DMS153 (cell line): Measurements from ENCODE around the gene GDPD4.
A peak's percentile ranks its signal among the peaks of the same experiment; 100 is the strongest.

Source experiments
- DNase-seq: peaks from one replicate; lab custom pipeline; 2025; lab: John Stamatoyannopoulos, UW

Gene GDPD4

DNA sequence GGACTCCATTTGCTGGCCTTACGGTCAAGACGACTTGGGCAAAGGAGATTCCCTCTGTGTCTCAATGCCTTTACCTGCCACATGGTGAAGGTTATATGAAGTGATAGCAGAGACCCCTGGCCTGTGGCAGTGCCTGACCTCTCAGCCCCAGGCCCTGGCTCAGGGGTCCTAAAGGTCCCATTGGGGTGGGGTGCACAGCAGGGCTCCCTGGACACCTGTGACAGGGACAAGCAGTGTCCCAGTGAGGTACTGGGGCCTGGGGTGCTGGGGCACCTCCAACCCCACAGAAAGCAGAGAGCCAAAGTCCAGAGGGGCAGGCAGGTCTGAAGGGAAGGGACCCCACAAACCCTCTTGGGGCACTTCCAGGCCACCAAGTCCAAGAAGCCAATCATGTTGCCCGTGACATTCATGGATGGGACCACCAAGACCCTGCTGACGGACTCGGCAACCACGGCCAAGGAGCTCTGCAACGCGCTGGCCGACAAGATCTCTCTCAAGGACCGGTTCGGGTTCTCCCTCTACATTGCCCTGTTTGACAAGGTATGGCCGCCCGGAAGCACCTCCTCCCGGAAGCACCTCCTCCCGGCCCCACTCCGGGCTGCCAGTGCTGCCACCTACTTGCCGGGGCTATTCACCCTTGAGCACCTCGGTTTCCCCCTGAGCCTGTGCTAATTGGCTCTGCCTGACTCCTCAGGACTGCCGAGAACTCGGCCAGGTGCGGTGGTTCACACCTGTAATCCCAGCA, 111.0 kb downstream of the GDPD4 start:
- DNase-seq, result no peak

GRCh38 chr11:77189588-77190210, 111.8 kb downstream of the GDPD4 start:
- DNase-seq, result no peak

- DNase-seq, result peak; percentile 68
Measured at GRCh38 chr11:77188633-77189491, 112.6 kb downstream of the GDPD4 start.

GRCh38 chr11:77187776-77188632, 113.5 kb downstream of the GDPD4 start:
- DNase-seq, result peak; percentile 67

DNA sequence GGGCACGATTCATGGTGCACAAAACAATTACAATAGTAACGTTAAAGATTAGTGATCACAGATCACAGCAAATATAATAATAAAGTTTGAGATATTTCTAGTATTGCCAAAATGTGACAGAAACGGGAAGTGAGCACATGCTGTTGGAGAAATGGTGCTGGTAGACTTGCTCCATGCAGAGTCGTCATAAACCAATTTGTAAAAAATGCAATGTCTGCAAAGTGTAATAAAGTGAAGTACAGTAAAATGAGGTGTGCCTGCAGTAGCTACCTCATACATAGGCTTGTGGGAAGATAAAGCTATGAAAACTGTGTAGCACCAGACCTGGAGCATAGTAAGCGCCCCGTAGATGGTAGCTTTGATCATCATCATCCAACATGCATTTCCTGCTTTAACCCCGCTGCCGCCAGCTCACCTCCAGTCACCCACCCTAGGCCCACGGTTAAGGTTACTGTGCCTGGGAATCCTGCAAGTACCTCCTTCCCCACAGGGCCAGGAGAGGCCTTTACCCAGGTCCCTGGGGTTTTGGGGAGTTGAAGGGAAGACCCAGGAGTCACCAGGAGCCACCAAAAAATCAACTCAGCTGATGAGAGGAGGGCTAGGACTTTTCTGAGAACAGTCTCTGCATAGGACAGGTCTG, 114.3 kb downstream of the GDPD4 start:
- DNase-seq, result no peak

GRCh38 chr11:77186302-77186701, 115.2 kb downstream of the GDPD4 start:
- DNase-seq, result no peak

GRCh38 chr11:77184136-77184860, 117.2 kb downstream of the GDPD4 start:
- no peak for DNase-seq

GRCh38 chr11:77183431-77183984, 118.0 kb downstream of the GDPD4 start:
- DNase-seq, result no peak

DNA sequence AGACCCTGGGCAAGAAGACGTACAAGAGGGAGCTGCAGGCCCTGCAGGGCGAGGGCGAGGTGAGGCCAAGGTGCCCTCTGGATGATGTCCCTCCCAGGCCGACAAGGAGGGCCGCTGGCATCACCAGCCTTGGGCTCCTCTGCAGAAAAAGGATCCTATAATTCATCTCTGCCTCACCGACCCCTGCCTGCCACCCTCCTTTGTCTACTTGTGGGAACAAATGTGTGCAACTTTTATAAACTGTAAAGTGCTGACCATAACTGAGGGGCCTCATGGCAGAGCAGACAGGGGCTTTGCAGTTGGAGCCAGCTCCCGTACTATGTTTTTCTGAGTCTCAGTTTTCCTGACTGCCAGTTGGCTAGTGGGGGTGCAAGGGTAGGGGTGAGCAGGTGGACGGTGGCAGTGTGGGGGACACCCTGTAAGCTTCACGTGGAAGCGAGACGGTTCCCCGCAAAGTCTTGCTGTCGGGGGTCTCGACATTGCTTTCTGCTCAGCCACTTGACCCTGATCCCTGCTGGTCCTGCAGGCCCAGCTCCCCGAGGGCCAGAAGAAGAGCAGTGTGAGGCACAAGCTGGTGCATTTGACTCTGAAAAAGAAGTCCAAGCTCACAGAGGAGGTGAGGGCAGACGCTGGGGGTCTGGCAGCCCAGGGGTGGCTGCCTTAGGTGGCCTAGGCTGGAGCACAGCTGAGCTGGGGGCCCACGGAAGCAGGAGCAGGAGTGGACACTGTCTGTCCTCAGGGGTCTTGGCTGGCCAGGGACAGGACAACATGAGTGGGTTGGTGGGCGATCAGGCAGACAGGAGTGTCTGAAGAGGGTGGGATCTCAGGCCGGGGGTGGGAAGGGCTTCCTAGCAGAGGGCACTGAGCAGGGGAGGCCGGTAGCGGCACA, 118.7 kb downstream of the GDPD4 start:
- DNase-seq, result no peak

GRCh38 chr11:77181799-77182541, 119.5 kb downstream of the GDPD4 start:
- no peak for DNase-seq

GRCh38 chr11:77181226-77181625, 120.3 kb downstream of the GDPD4 start:
- no peak for DNase-seq

- no peak for DNase-seq
Measured at GRCh38 chr11:77180346-77180745, 121.1 kb downstream of the GDPD4 start.

- no peak for DNase-seq
Measured at GRCh38 chr11:77179681-77180080, 121.8 kb downstream of the GDPD4 start.

DNA sequence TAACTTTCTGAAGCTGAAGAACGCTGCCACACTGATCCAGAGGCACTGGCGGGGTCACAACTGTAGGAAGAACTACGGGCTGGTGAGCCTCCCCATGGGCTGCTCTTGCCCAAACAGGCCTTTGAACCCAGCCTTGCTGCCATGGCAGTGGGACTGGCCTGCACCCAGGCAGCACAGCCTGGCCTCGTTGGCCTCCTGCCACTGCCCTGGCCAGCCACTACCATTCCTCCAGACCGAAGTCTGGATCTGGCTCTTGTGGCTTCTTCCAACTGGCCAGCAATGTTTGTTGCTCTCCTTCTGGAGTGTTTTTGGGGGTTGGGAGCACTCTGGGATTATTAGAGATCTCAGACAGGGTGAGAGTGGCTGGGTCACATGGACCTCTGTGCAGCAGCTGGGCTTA, 122.4 kb downstream of the GDPD4 start:
- no peak for DNase-seq

DNA sequence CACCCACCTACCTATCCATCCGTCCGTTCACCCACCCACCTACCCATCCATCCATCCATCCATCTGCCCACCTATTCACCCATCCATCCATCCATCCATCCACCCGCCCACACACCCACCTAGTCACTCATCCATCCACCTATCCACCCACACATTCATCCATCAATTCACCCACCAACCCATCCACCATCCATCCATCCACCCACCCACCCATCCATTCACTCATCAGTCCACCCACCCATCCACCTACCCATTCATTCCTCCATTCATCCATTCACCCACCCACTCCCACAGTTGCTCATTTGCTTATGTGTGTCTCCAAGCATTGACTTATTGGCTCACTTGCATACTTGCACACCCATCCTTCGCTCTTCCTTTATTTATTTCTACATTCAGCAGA, 123.3 kb downstream of the GDPD4 start:
- no peak for DNase-seq

GRCh38 chr11:77176996-77177395, 124.5 kb downstream of the GDPD4 start:
- DNase-seq, result no peak

DNA sequence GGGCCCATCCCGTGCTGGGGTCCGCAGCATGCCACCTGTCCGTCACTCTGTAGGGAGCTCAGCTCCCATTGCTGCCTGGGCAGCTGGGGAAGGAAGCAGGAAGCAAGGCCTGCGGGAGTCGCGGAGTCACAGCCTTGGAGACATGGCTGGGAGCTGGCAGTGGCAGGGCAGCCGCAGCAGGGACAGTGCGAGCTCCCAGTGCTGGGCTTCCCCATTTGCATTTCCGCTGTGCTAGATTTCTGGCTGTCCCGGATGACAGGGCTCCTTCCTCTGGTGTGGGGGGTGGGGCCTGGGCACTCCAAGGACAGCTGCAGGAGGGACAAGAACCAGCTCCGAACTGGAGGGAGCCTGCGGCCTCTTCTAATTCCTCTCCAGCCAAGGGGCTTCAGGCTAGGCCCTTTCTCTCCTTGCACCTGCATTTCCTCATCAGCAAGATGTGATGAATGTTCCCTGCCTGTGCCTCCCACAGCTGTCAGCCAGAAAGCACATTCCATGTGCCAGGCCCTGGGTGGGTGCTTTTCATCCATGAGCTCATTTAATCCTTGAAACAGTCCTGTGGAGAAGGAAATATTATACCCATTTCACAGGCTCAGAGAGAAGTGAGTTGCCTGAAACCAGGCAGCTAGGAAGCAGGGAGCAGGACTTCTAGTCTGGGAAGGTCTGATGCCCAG, 125.5 kb downstream of the GDPD4 start:
- DNase-seq, result no peak
